GM20431 (cell line): ENCODE data around the gene KCNIP3.

Experiments used
- in situ Hi-C: fragments of 300-500 bp; cut with MseI, MboI; formaldehyde crosslinking; loops from one replicate; pipeline ENCODE4 v1.15.0; 2020; ENCODE audit warnings: low sequenced_read_pairs; ENCODE audit not compliant: unreplicated experiment

Gene KCNIP3

GRCh38 chr2:95380280-95380679 is 83.1 kb downstream of the KCNIP3 start:
- in situ Hi-C loops = no loop called here

DNA sequence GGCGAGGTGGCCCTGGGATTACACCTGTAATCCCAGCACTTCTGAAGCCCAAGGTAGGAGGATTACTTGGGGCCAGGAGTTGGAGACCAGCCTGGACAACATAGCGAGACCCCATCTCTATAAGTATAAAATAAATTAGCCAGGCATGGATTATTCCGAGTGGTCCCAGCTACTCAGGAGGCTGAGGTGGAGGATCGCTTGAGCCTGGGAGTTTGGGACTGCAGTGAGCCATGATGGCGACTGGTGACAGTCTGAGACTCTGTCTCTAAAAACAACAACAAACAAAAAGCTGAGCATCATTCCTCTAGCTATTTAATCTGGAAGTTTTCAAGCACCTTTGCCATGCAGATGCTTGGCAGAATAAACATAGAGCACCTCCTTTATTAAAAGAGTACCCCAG is 83.6 kb downstream of the KCNIP3 start:
- in situ Hi-C loops = no loop called here

DNA sequence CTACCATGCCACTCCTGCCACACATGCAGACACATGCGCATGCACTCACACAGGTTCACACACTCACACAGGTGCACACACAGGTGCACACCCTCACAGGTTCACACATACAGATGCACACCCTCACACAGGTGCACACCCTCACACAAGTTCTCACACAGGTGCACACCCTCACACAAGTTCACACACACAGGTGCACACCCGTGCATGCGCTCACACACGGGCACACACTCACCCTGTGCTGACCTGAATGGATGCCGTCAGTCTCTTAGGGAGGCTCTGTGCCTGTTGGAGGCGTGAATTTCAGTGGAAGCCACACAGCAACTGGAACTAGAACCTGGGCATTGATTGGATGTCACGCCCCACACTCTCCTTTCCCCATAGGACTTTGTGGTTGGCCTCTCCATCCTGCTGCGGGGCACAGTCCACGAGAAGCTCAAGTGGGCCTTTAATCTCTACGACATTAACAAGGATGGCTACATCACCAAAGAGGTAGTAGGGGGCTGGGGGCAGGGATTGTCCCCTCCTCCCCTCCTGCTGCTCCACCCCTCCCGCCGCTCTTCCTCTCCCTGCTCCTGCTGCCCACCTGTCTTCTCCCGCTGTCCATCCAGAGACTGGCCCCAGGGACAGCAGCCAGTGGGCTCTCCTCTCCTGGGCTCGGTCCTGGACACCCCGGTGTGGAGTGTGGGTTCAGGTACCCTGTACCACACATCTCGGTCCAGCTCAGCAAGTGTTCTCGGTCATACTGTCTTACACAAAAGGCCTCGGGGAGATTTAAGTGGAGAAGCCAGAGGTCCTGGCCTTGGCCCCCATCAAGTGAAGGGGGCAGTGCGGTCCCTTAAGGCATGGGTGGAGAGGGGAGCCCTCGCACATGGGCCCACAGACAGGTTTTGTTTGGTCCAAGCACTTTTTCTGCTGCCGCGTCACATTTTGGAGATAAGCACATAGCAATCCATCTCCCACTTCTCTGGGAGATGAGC is 84.4 kb downstream of the KCNIP3 start:
- in situ Hi-C loops = no loop called here

DNA sequence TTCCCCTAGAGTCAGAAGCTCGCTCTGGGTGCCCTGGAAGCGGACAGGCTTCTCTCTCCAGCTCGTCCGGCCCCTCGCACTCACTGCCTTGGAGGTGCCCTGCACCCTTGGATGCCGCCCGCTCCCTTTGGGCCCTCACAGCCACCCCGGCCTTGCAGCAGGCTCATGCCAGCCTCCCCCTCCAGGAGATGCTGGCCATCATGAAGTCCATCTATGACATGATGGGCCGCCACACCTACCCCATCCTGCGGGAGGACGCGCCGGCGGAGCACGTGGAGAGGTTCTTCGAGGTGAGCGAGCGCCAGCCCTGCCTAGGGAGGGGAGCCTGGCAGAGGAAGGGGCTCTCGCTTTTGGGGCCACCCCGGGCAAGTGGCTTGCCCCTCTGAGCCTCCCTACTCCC is 85.0 kb downstream of the KCNIP3 start:
- in situ Hi-C loops = no loop called here

DNA sequence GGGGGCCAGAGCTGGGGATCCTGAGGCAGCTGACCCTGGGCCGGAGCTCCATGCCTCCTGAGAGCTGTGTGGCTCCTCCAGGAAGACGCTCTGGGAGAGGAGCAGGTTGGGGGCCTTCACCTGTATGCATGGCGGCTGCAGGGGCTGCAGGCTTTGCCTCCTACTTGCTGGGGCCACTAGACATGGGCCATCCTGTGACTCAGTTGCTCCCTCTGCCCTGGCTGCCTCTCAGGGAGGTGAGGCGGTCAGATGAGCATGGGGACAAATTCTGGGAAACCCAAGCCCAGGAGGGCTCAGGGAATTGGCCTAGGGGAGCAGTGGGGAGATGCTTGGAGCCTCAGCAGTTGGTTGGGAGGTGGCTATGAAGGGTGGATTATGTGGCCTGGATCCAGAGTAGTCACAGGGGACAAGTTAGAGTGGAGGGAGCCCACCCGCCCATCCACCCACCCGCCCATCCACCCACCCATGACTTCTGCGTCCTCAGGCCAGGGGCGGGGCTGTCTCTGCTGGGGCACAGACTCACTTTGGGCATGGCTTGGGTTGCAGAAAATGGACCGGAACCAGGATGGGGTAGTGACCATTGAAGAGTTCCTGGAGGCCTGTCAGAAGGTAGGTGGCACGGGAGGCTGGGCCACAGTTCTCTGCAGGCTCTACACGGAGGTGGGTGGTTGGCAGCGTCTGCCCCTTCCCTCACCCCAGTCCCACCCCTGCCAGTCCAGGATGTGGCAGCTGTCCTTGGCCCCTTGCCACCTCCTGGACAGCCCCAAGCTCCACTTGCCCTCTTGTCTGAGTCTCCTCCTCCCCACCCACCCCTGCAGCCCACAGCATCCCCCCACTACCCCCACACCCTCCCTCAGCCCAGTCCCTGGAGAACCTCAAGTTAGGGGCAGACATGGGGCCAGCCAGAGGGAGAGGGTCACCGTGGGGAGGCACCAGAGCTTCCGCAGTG is 85.8 kb downstream of the KCNIP3 start:
- in situ Hi-C loops = no loop called here

DNA sequence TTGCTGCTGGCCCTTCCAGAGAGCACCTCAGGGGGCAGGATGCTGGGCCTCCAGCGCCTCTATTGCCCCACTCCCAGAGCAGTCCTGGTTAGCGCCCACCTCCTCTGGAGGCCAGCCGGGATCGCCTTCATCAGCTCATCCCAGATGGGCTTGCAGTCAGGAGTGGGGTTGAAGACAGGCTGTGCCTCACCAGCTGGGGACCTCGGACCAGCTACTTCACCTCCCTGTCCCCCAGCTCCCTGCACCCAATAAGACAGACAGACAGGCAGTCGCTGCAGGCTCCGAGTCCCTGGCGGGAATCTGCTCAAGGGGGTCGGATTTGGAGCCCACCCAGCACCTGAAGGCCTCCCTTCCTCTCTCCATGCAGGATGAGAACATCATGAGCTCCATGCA is 86.5 kb downstream of the KCNIP3 start:
- in situ Hi-C loops = no loop called here

GRCh38 chr2:95384854-95385569 is 87.9 kb downstream of the KCNIP3 start:
- in situ Hi-C loops = no loop called here

GRCh38 chr2:95385570-95385984 is 88.4 kb downstream of the KCNIP3 start:
- in situ Hi-C loops = no loop called here

- in situ Hi-C loops = no loop called here
Observed at GRCh38 chr2:95386031-95386430, 88.9 kb downstream of the KCNIP3 start.

- in situ Hi-C loops = no loop called here
Observed at GRCh38 chr2:95387358-95387757, 90.2 kb downstream of the KCNIP3 start.

DNA sequence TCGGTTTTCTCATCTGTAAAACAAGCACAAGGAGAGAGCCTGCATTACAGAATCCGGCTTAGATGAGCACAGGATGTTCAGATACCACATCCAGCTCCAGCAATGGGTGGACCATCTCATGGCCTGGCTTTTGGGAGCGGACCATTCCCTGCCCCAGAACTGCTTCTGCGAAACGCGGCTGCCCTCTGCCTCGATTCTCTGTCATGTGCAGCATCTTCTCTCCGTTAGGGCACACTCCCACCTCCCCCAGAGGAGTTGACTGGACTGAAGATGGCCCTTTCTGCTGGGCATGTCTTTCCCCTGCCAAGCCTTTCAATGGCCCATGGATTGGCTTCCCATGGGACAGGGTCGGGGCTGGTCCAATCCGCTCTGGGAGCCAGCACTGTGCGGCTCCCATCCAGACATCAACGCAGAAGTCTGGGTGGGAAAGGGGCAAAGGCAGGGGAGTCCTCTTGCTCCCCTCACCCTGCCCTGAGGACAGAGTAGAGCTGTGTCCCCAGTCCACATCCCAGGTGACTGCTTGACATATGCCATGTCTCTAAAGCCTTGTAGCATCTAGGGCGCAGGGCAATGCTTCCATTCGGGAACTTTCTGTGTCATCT is 91.0 kb downstream of the KCNIP3 start:
- in situ Hi-C loops = no loop called here

- in situ Hi-C loops = no loop called here
Observed at GRCh38 chr2:95388856-95389244, 91.7 kb downstream of the KCNIP3 start.

GRCh38 chr2:95389245-95390119 is 92.3 kb downstream of the KCNIP3 start:
- in situ Hi-C loops = no loop called here

GRCh38 chr2:95390272-95390880 is 93.2 kb downstream of the KCNIP3 start:
- in situ Hi-C loops = no loop called here

DNA sequence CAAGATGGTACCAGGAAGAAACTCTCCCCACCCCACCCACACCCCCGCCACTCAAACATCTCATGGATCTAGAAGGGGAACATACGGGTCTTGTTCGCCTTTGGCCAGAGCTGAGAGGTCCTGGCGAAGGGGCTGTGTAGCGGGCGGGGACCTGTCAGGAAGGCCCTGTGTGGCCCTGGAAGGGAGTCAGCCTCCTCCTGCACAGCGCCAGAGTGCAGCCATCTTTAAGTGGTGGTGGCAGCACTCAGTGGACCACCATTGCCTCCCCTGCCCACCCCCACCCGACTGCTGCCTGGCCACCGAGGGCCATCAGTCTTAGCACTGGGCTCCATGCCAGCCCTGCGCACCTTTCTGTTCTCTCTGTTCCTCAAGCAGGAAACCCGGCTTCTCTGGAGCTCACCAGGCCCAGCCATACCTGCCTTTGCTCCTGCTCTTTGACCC is 93.8 kb downstream of the KCNIP3 start:
- in situ Hi-C loops = no loop called here

DNA sequence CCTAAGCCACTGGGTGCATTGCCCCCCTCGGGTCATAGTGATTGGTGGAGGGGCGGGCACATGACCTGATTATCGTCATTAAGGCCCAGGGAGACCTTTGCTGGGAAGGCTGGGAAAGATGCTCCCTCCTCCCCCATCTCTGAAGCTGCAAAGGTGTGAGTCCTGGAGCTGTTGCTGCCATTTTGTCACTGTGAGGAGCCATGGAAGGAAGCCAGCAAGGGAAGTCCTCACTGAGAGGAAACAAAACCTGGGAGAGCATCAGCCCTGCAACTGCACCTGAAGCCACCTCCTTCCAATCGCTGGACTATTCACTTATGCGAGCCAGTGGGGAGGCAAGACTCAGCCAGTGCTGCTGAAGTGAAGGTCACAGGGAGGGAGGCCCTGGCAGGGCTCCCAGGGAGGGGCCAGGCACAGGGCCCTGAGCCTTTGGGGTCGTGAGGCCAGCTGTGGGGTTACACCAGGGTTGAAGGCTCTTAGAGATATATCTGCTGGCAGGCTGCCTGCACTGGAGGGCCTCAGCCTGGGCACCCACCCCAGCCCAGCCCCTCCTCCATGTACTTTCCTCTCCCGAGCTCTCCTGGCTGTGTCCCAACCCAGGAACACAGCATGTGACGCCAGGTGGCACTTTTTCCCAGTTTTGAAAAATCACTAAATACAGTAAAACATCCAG is 94.6 kb downstream of the KCNIP3 start:
- in situ Hi-C loops = no loop called here

- in situ Hi-C loops = no loop called here
Observed at GRCh38 chr2:95392320-95392719, 95.2 kb downstream of the KCNIP3 start.
